ENCODE data around the gene HHATL. TPM values are rescaled to one million over a fixed set of nuclear protein-coding genes. Genes with fewer than 3 reads are reported as not detected.
A peak's percentile ranks its signal among the peaks of the same experiment; 100 is the strongest.
"Not testable (repeated sequence)": the region's sequence is repeated elsewhere in the genome, so short reads cannot be mapped to it uniquely, and the experiment has no call there.

Gene HHATL
- total and polyA plus RNA-seq, 10 donors: 0.13 to 0.42 TPM; not detected in 8

DNA sequence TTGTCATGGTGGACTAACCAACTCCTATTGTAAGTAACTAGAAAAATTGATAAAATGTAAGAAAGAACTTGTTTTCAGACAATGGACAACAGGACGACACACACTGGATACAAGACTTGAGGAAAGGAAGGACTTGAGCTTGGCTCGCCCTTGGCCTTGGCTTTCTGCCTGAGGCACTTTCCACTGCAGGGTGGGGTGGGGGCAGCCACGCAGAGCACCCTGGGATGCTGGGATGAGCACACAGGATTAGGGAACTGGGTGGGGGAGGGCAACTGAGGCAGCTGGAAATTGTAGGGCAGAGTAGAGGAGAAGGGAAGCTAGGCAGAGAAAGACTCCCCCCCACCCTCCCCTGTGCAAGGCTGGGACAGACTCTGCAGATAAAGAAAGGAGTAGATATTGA lies 25.5 kb upstream of the HHATL start:
- Histone ChIP-seq H3K4me1 (no peaks in the 10 kb centered on the region), H3K27me3 (replicated peaks in 1 of 7) (no peaks in the 10 kb centered on the region), H3K27ac (no peak overlapping the region), H3K4me3 (no peak overlapping the region), H3K9me3 (no peaks in the 10 kb centered on the region), H3K36me3 (no peaks in the 10 kb centered on the region)
- peak; percentile 53 for DNase-seq
- TF ChIP-seq POLR2AphosphoS5 (IDR thresholded peaks at IDR 0.05): no peak
- no peak for TF ChIP-seq POLR2A (IDR thresholded peaks at IDR 0.05)
- TF ChIP-seq, protein P1, sequence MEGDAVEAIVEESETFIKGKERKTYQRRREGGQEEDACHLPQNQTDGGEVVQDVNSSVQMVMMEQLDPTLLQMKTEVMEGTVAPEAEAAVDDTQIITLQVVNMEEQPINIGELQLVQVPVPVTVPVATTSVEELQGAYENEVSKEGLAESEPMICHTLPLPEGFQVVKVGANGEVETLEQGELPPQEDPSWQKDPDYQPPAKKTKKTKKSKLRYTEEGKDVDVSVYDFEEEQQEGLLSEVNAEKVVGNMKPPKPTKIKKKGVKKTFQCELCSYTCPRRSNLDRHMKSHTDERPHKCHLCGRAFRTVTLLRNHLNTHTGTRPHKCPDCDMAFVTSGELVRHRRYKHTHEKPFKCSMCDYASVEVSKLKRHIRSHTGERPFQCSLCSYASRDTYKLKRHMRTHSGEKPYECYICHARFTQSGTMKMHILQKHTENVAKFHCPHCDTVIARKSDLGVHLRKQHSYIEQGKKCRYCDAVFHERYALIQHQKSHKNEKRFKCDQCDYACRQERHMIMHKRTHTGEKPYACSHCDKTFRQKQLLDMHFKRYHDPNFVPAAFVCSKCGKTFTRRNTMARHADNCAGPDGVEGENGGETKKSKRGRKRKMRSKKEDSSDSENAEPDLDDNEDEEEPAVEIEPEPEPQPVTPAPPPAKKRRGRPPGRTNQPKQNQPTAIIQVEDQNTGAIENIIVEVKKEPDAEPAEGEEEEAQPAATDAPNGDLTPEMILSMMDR (IDR thresholded peaks at IDR 0.05 in 8 of 11, conservative IDR thresholded peaks at IDR 0.05 in 3 of 11): no peak
- 40 to 61% (median 50%) methylated on average over 3 of the region's 3 CpGs for WGBS, 5 donors
- intact Hi-C loops (cut with DNase I; ENCODE audit: low total_unique reads): no loop called here

GRCh38 chr3:42725454-42725853 lies 22.9 kb upstream of the HHATL start:
- Histone ChIP-seq H3K27ac (no peak overlapping the region), H3K27me3 (replicated peaks in 1 of 7) (no peaks in the 10 kb centered on the region), H3K4me1 (no peaks in the 10 kb centered on the region), H3K36me3 (no peaks in the 10 kb centered on the region), H3K4me3 (no peak overlapping the region), H3K9me3 (no peaks in the 10 kb centered on the region)
- DNase-seq: no peak
- intact Hi-C loops (cut with DNase I; ENCODE audit: low total_unique reads): no loop called here
- TF ChIP-seq POLR2A (IDR thresholded peaks at IDR 0.05): no peak
- TF ChIP-seq POLR2AphosphoS5 (IDR thresholded peaks at IDR 0.05): no peak
- TF ChIP-seq, protein P1 (IDR thresholded peaks at IDR 0.05 in 8 of 11, conservative IDR thresholded peaks at IDR 0.05 in 3 of 11): no peak
- 85 to 97% (median 88%) methylated on average over 2 of the region's 2 CpGs for WGBS, 5 donors

DNA sequence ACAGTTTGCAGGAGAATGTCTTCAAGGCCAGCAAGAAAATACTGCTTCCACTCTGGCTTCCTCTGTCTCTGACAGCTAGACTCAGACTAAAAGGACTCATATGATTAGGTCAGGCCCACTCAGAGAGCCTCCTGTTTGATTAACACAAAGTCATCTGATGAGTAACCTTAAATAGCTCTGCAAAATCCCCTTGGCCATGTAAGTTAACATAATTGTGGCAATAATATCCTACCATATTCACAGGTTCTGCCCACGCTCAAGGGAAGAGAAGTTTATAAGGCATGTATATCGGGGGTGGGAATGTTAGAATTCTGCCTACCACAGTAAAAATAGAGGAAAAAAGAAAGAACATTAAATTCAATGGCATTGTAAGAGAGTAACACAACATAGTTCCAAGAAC lies 20.6 kb upstream of the HHATL start:
- Histone ChIP-seq H3K27me3 (replicated peaks in 1 of 7) (no peaks in the 10 kb centered on the region), H3K4me3 (no peak overlapping the region), H3K9me3 (no peaks in the 10 kb centered on the region), H3K36me3 (no peaks in the 10 kb centered on the region), H3K27ac (no peak overlapping the region), H3K4me1 (no peaks in the 10 kb centered on the region)
- WGBS, 5 donors: 90 to 99% (median 94%) methylated on average over 2 of the region's 2 CpGs
- no peak for DNase-seq
- no peak for TF ChIP-seq POLR2AphosphoS5 (IDR thresholded peaks at IDR 0.05)
- intact Hi-C loops (cut with DNase I; ENCODE audit: low total_unique reads): no loop called here

DNA sequence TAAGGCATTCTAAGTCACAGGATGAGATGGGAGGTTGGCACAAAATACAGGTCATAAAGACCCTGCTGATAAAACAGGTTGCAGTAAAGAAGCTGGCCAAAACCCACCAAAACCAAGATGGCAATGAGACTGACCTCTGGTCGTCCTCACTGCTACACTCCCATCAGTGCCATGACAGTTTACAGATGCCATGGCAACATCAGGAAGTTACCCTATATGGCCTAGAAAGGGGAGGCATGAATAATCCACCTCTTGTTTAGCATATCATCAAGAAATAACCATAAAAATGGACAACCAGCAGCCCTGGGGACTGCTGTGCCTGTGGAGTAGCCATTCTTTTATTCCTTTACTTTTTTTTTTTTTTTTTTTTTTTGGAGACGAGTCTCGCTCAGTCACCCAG lies 19.8 kb upstream of the HHATL start:
- WGBS, 5 donors: 79 to 95% (median 88%) methylated on average over 3 of the region's 3 CpGs
- intact Hi-C loops (cut with DNase I; ENCODE audit: low total_unique reads); H3K27ac ChIP-seq; DNase-seq; H3K36me3 ChIP-seq; H3K4me3 ChIP-seq; H3K27me3 ChIP-seq (replicated peaks in 1 of 7); H3K4me1 ChIP-seq; H3K9me3 ChIP-seq: not testable (repeated sequence)

DNA sequence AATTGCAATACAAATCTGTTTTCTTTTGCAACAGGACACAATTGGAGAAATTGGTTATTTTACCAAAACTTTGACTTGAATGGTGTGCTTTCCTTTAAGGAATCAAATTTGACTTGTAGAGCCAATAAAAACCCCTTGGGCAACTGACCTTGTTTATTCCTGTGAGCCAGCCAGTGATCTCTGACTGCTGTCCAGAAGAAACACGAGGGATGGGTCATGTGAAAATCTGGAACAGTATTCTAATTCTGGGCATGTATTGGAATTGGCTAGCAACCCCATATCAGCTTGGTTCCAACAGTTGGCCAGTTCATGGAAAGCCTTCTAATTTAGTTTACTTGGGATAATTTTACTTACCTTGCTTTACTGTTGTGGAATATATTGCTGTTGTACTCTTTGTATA lies 19.1 kb upstream of the HHATL start:
- Histone ChIP-seq H3K36me3 (no peaks in the 10 kb centered on the region), H3K27me3 (replicated peaks in 1 of 7) (no peaks in the 10 kb centered on the region), H3K27ac (no peak overlapping the region), H3K9me3 (no peaks in the 10 kb centered on the region), H3K4me1 (no peaks in the 10 kb centered on the region), H3K4me3 (no peak overlapping the region)
- TF ChIP-seq POLR2AphosphoS5 (IDR thresholded peaks at IDR 0.05) (no peak), POLR2A (IDR thresholded peaks at IDR 0.05) (no peak)
- TF ChIP-seq, protein P1 (IDR thresholded peaks at IDR 0.05 in 8 of 11, conservative IDR thresholded peaks at IDR 0.05 in 3 of 11): no peak
- WGBS, 5 donors: 64 to 70% (median 69%) methylated on average over 1 of the region's 1 CpG
- intact Hi-C loops (cut with DNase I; ENCODE audit: low total_unique reads): no loop called here
- DNase-seq: no peak
